Stimulated activated CD4-positive, alpha-beta T cell treated with anti-CD3 and anti-CD28 coated beads, Interleukin-2, amount 100 ng/mL, for 48 hours (primary cell): Measurements from ENCODE around the gene PRR22.
A peak's percentile ranks its signal among the peaks of the same experiment; 100 is the strongest.

Experiments
- DNase-seq, 2 donors: peaks; one replicate each; pipeline ENCODE4 v3.0.0-alpha.2; 2020

The PRR22 gene

GRCh38 chr19:5784581-5785147 lies at the start of gene PRR22:
Gene PRR22 (minus strand): TSS chr19:5784746. CDS start chr19:5784660, 86 bp downstream.
- DNase-seq, result no peak

GRCh38 chr19:5832527-5833216 lies 48.1 kb upstream of the PRR22 start:
- no peak for DNase-seq

GRCh38 chr19:5832061-5832460 lies 47.5 kb upstream of the PRR22 start:
- DNase-seq, result no peak

- no peak for DNase-seq
Observed at GRCh38 chr19:5831159-5831558, 46.6 kb upstream of the PRR22 start.

GRCh38 chr19:5829567-5830310 lies 45.2 kb upstream of the PRR22 start:
- DNase-seq, result no peak

- peak; percentile 23 to 25 for DNase-seq
Observed at GRCh38 chr19:5828661-5829566, 44.4 kb upstream of the PRR22 start.

GRCh38 chr19:5827891-5828660 lies 43.5 kb upstream of the PRR22 start:
- peak; percentile 96 to 98 for DNase-seq

- DNase-seq, result no peak
Observed at GRCh38 chr19:5827342-5827890, 42.9 kb upstream of the PRR22 start.

GRCh38 chr19:5826531-5827341 lies 42.2 kb upstream of the PRR22 start:
- DNase-seq, result no peak

GRCh38 chr19:5825178-5825577 lies 40.6 kb upstream of the PRR22 start:
- DNase-seq, result no peak

- DNase-seq, result no peak
Observed at GRCh38 chr19:5824751-5825150, 40.2 kb upstream of the PRR22 start.

- no peak for DNase-seq
Observed at GRCh38 chr19:5823579-5824281, 39.2 kb upstream of the PRR22 start.

- no peak for DNase-seq
Observed at GRCh38 chr19:5822181-5822844, 37.8 kb upstream of the PRR22 start.

- DNase-seq, result no peak
Observed at GRCh38 chr19:5821521-5822180, 37.1 kb upstream of the PRR22 start.

GRCh38 chr19:5820785-5821184 lies 36.2 kb upstream of the PRR22 start:
- no peak for DNase-seq

- no peak for DNase-seq
Observed at GRCh38 chr19:5818594-5818993, 34.0 kb upstream of the PRR22 start.

- DNase-seq, result no peak
Observed at GRCh38 chr19:5817218-5817617, 32.7 kb upstream of the PRR22 start.

GRCh38 chr19:5814852-5815246 lies 30.3 kb upstream of the PRR22 start:
- no peak for DNase-seq
